GM23338 (cell line): ENCODE results near the gene BMP8B. TPM values are rescaled to one million over a fixed set of nuclear protein-coding genes. Genes with fewer than 3 reads are reported as not detected.

ENCODE experiments used
- ATAC-seq: fragments of 200-7000 bp; cut with Tn5 transposase; 3 replicates; pipeline ENCODE4 v1.9.1; 2020
- DNase-seq: peaks from one replicate; pipeline ENCODE4 v3.0.0-alpha.2; 2015; ENCODE audit warnings: low spot score
- H2AFZ ChIP-seq: fragments of 200-600 bp; sonication (generic); 2 replicates; pipeline ENCODE4 v1.8.0; 2016; ENCODE audit warnings: antibody characterized with exemption, mild to moderate bottlenecking, moderate library complexity
- H3F3A ChIP-seq: fragments of 200-600 bp; sonication (generic); replicated peaks from 2 replicates; pipeline ENCODE4 v1.8.0; 2017; ENCODE audit warnings: antibody characterized with exemption, mixed run types, low read depth
- H3K27ac ChIP-seq: fragments of 200-600 bp; sonication (generic); 2 replicates; pipeline ENCODE4 v1.6.1; 2016; ENCODE audit warnings: low read depth
- H3K27me3 ChIP-seq: fragments of 200-600 bp; sonication (generic); 2 replicates; pipeline ENCODE4 v1.8.0; 2016; ENCODE audit warnings: mild to moderate bottlenecking, mixed run types, moderate library complexity; ENCODE audit not compliant: insufficient read depth
- H3K36me3 ChIP-seq: fragments of 200-600 bp; sonication (generic); 2 replicates; pipeline ENCODE4 v1.8.0; 2016; ENCODE audit warnings: mild to moderate bottlenecking; ENCODE audit not compliant: insufficient read depth
- H3K4me1 ChIP-seq: fragments of 200-600 bp; sonication (generic); 2 replicates; pipeline ENCODE4 v1.8.0; 2016; ENCODE audit warnings: mild to moderate bottlenecking, moderate library complexity; ENCODE audit not compliant: insufficient read depth
- H3K4me2 ChIP-seq: fragments of 200-600 bp; sonication (generic); 2 replicates; pipeline ENCODE4 v1.7.1; 2017; ENCODE audit warnings: mixed run types
- H3K4me3 ChIP-seq: fragments of 200-600 bp; sonication (generic); 2 replicates; pipeline ENCODE4 v1.6.1; 2016; ENCODE audit warnings: mixed run types
- H3K79me2 ChIP-seq: fragments of 200-600 bp; sonication (generic); replicated peaks from 2 replicates; pipeline ENCODE4 v1.8.0; 2017; ENCODE audit warnings: mild to moderate bottlenecking; ENCODE audit not compliant: insufficient read depth
- H3K9me2 ChIP-seq: fragments of 200-600 bp; sonication (generic); 2 replicates; pipeline ENCODE4 v1.8.0; 2017; ENCODE audit not compliant: insufficient read depth
- H4K20me1 ChIP-seq: fragments of 200-600 bp; sonication (generic); replicated peaks from 2 replicates; pipeline ENCODE4 v1.8.0; 2017; ENCODE audit warnings: mild to moderate bottlenecking; ENCODE audit not compliant: insufficient read depth
- H3K27ac Mint-ChIP-seq: 2 replicates; pipeline ENCODE4 v1.8.0; 2020; ENCODE audit warnings: inconsistent platforms, mild to moderate bottlenecking, moderate library complexity, mixed read lengths
- H3K27me3 Mint-ChIP-seq: 3 replicates; pipeline ENCODE4 v1.8.0; 2022; ENCODE audit warnings: low read depth, mild to moderate bottlenecking, moderate library complexity, mixed read lengths, inconsistent platforms; ENCODE audit not compliant: insufficient read depth, poor library complexity
- H3K36me3 Mint-ChIP-seq: 3 replicates; pipeline ENCODE4 v1.8.0; 2021; ENCODE audit warnings: low read depth, mild to moderate bottlenecking, inconsistent platforms, moderate library complexity, mixed read lengths
- H3K4me1 Mint-ChIP-seq: 3 replicates; pipeline ENCODE4 v1.8.0; 2020; ENCODE audit warnings: mild to moderate bottlenecking, inconsistent platforms, mixed read lengths
- H3K4me3 Mint-ChIP-seq: 3 replicates; pipeline ENCODE4 v1.8.0; 2021; ENCODE audit warnings: moderate library complexity, mild to moderate bottlenecking, inconsistent platforms, mixed read lengths
- H3K9me3 Mint-ChIP-seq: 3 replicates; pipeline ENCODE4 v1.8.0; 2020; ENCODE audit warnings: moderate library complexity, mild to moderate bottlenecking, inconsistent platforms, mixed read lengths
- EZH2 ChIP-seq: fragments of 200-600 bp; sonication (generic); IDR thresholded peaks from one replicate; pipeline ENCODE4 v1.8.0; 2017; ENCODE audit warnings: antibody characterized with exemption, mild to moderate bottlenecking, low read depth; ENCODE audit not compliant: unreplicated experiment
- EZH2phosphoT487 ChIP-seq: fragments of 200-600 bp; sonication (generic); IDR thresholded peaks from one replicate; pipeline ENCODE4 v1.8.1; 2018; ENCODE audit warnings: antibody characterized with exemption; ENCODE audit not compliant: unreplicated experiment
- JUNB ChIP-seq: IDR thresholded peaks from one replicate; pipeline ENCODE4 v1.6.1; 2016; ENCODE audit warnings: antibody characterized with exemption; ENCODE audit not compliant: unreplicated experiment
- POLR2AphosphoS5 ChIP-seq: IDR thresholded peaks from 2 replicates; pipeline ENCODE4 v1.6.1; 2016; ENCODE audit warnings: antibody characterized with exemption, low read depth
- STAT1 ChIP-seq: IDR thresholded peaks from one replicate; pipeline ENCODE4 v1.6.1; 2016; ENCODE audit warnings: antibody characterized with exemption; ENCODE audit not compliant: unreplicated experiment
- ZNF114 ChIP-seq: fragments of 250-450 bp; sonication (Bioruptor Pico); IDR thresholded peaks from 2 replicates; pipeline ENCODE4 v1.5.0; 2020; ENCODE audit warnings: mild to moderate bottlenecking, moderate library complexity
- ZNF331 ChIP-seq: fragments of 250-450 bp; sonication (Bioruptor Pico); IDR thresholded peaks from 2 replicates; pipeline ENCODE4 v1.5.0; 2020; ENCODE audit warnings: low read depth, mild to moderate bottlenecking, moderate library complexity
- polyA plus RNA-seq: library from polyadenylated mRNA; unstranded; fragments of >200 nt; fragmentation: Nextera tagmentation; extraction: Ambion mirVana; gene quantifications from 2 replicates; pipeline ENCODE4 v1.2.1, GENCODE V29; 2016
- total RNA-seq: library from RNA; depleted of rRNA; stranded (reverse); fragments of >200 nt; shearing (Covaris generic); gene quantifications from 2 replicates; pipeline ENCODE4 v1.2.3, GENCODE V29; 2014
- TF ChIP-seq, protein P1 (sequence below): IDR thresholded peaks from one replicate; pipeline ENCODE4 v1.6.1; 2018; ENCODE audit warnings: antibody characterized with exemption; ENCODE audit not compliant: unreplicated experiment
- TF ChIP-seq, protein P2 (sequence below), 2 experiments: fragments of 200-600 bp in 1 of 2; sonication (generic) in 1 of 2; conservative IDR thresholded peaks; 2 replicates each; pipeline versions ENCODE4 v1.5.1 to v1.6.1; 2016 to 2017; ENCODE audit warnings: antibody characterized with exemption in 2 of 2, low read depth in 2 of 2, mild to moderate bottlenecking in 2 of 2, moderate library complexity in 1 of 2

Gene BMP8B
- total and polyA plus RNA-seq, 2 experiments from 2014 or later: 0.16 to 0.90 TPM

DNA sequence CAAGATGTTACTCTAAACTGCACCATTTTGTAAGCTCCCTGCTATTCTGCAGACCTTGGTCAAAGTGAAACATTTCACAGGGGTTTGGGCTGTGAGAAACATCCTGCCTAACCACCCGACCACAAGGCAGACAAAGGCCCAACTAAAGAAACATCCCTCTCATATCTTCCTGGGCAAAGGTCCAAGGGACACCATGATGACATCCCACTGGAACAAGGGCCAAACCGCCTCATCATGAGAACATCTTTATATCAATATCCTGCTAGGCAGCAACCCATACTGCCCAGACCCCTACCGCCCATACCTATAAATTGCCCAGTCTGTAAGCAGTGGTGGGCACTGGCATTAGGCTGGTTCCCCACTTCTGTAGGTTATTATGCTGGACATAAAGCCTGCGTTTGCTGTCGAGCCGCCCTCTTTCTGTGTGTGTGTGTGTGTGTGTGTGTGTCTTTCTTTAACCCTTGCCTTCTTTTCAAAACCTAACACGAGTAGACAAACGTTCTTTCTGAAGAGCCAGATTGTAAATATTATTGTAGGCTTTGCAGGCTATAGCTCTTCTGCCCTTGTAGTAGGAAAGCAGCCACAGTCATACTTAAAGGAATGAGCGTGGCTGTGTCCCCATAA lies 51.0 kb downstream of the BMP8B start (continued):
- TF ChIP-seq, protein P1, sequence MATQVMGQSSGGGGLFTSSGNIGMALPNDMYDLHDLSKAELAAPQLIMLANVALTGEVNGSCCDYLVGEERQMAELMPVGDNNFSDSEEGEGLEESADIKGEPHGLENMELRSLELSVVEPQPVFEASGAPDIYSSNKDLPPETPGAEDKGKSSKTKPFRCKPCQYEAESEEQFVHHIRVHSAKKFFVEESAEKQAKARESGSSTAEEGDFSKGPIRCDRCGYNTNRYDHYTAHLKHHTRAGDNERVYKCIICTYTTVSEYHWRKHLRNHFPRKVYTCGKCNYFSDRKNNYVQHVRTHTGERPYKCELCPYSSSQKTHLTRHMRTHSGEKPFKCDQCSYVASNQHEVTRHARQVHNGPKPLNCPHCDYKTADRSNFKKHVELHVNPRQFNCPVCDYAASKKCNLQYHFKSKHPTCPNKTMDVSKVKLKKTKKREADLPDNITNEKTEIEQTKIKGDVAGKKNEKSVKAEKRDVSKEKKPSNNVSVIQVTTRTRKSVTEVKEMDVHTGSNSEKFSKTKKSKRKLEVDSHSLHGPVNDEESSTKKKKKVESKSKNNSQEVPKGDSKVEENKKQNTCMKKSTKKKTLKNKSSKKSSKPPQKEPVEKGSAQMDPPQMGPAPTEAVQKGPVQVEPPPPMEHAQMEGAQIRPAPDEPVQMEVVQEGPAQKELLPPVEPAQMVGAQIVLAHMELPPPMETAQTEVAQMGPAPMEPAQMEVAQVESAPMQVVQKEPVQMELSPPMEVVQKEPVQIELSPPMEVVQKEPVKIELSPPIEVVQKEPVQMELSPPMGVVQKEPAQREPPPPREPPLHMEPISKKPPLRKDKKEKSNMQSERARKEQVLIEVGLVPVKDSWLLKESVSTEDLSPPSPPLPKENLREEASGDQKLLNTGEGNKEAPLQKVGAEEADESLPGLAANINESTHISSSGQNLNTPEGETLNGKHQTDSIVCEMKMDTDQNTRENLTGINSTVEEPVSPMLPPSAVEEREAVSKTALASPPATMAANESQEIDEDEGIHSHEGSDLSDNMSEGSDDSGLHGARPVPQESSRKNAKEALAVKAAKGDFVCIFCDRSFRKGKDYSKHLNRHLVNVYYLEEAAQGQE: no peak
- TF ChIP-seq STAT1 (no peak), EZH2phosphoT487 (no peak), EZH2 (no peak), ZNF331 (CRISPR knock-in tag) (no peak), JUNB (no peak)

DNA sequence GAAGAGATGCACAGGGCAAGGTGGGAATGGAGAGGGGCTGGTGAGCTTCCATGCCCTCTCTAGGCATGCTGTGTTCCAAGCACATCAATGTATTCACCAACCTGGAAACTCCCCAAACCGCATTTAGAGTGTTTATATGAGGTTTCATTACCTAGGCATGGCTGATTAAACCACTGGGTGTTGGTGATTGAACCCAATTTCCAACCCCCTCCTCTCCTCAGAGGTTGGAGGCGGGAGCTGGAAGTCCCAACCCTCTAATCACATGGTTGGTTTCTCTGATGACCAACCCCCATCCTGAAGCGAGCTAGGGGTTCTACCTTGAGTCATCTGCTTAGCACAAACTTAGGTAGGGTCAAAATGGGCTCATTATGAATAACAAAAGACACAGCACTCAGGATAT lies 52.9 kb downstream of the BMP8B start:
- H3K27me3 Mint-ChIP-seq: peaks cover 43% of the 10 kb centered on the region
- no peaks in the 10 kb centered on the region for H3F3A ChIP-seq
- H3K27ac Mint-ChIP-seq: no peak overlapping the region
- peaks cover 3% of the 10 kb centered on the region; the same call in 1 of the 2 replicates for H3K36me3 ChIP-seq
- H3K4me1 Mint-ChIP-seq: peaks cover 7% of the 10 kb centered on the region
- H3K4me2 ChIP-seq: no peak overlapping the region
- H3K9me3 Mint-ChIP-seq: no peaks in the 10 kb centered on the region; the same call in 1 of the 3 replicates
- no peak for ATAC-seq
- no peak overlapping the region for H3K4me3 Mint-ChIP-seq
- no peak for DNase-seq
- H3K27me3 ChIP-seq: peaks cover 74% of the 10 kb centered on the region
- no peak overlapping the region for H3K27ac ChIP-seq
- peaks cover 6% of the 10 kb centered on the region for H4K20me1 ChIP-seq
- H3K9me2 ChIP-seq: peaks cover 12% of the 10 kb centered on the region; the same call in 1 of the 2 replicates
- peaks cover 3% of the 10 kb centered on the region for H3K79me2 ChIP-seq
- H3K4me1 ChIP-seq: peaks cover 9% of the 10 kb centered on the region; the same call in 1 of the 2 replicates
- TF ChIP-seq ZNF114 (CRISPR knock-in tag): no peak
- no peak for TF ChIP-seq ZNF331 (CRISPR knock-in tag)
- no peak for TF ChIP-seq EZH2
- no peak for TF ChIP-seq POLR2AphosphoS5
- H3K4me3 ChIP-seq: no peak overlapping the region
- no peak overlapping the region for H2AFZ ChIP-seq
- H3K36me3 Mint-ChIP-seq: no peaks in the 10 kb centered on the region

DNA sequence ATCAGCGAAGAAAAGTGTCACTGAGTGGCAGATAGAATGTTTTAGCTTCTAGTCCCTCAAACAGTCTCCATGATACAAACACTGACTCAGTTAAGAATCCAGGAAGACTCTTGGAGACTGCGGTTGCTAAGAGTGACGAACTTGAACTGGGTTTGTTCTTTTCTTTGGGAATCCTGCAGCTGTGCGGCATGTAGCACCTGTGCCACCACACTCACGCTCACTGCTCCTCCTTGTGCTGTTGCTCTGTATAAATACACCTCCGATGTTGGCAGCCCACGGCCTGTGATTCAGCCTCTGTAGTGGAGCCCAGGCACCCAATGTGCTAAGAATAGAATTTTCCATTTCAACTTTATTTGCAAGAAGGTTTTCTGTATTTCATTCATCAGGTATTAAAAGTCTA lies 55.5 kb downstream of the BMP8B start:
- no peak overlapping the region for H3K4me2 ChIP-seq
- no peaks in the 10 kb centered on the region for H3K4me1 Mint-ChIP-seq
- no peaks in the 10 kb centered on the region; the same call in 2 of the 3 replicates for H3K9me3 Mint-ChIP-seq
- no peaks in the 10 kb centered on the region; the same call in 1 of the 2 replicates for H4K20me1 ChIP-seq
- no peaks in the 10 kb centered on the region for H3K36me3 ChIP-seq
- no peak for DNase-seq
- H3K4me3 Mint-ChIP-seq: no peak overlapping the region
- H3F3A ChIP-seq: no peaks in the 10 kb centered on the region
- no peaks in the 10 kb centered on the region for H3K4me1 ChIP-seq
- no peak overlapping the region for H3K27ac ChIP-seq
- H3K27ac Mint-ChIP-seq: no peak overlapping the region
- no peak for ATAC-seq
- H3K36me3 Mint-ChIP-seq: no peaks in the 10 kb centered on the region
- H3K9me2 ChIP-seq: peaks cover 8% of the 10 kb centered on the region; the same call in 1 of the 2 replicates
- H3K79me2 ChIP-seq: no peaks in the 10 kb centered on the region
- H2AFZ ChIP-seq: no peak overlapping the region
- H3K27me3 ChIP-seq: peaks cover 100% of the 10 kb centered on the region
- H3K27me3 Mint-ChIP-seq: peaks cover 57% of the 10 kb centered on the region
- no peak overlapping the region for H3K4me3 ChIP-seq
- TF ChIP-seq EZH2phosphoT487: no peak
- TF ChIP-seq, protein P2, sequence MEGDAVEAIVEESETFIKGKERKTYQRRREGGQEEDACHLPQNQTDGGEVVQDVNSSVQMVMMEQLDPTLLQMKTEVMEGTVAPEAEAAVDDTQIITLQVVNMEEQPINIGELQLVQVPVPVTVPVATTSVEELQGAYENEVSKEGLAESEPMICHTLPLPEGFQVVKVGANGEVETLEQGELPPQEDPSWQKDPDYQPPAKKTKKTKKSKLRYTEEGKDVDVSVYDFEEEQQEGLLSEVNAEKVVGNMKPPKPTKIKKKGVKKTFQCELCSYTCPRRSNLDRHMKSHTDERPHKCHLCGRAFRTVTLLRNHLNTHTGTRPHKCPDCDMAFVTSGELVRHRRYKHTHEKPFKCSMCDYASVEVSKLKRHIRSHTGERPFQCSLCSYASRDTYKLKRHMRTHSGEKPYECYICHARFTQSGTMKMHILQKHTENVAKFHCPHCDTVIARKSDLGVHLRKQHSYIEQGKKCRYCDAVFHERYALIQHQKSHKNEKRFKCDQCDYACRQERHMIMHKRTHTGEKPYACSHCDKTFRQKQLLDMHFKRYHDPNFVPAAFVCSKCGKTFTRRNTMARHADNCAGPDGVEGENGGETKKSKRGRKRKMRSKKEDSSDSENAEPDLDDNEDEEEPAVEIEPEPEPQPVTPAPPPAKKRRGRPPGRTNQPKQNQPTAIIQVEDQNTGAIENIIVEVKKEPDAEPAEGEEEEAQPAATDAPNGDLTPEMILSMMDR (conservative IDR thresholded peaks at IDR 0.05; ENCODE audit: low read depth in 2 of 2): no peak
